C4-2B (cell line): Measurements from ENCODE around the gene SLC25A33.

Source experiments
- H3K27ac ChIP-seq: fragments of 450-650 bp; 2 replicates; pipeline ENCODE4 v1.5.1; 2017
- ZFX ChIP-seq: fragments of 450-650 bp; IDR thresholded peaks from 2 replicates; pipeline ENCODE4 v1.6.1; 2017
- TF ChIP-seq, protein P1 (sequence below): fragments of 450-650 bp; conservative IDR thresholded peaks from 2 replicates; pipeline ENCODE4 v1.5.1; 2017; ENCODE audit warnings: mild to moderate bottlenecking

The SLC25A33 gene

DNA sequence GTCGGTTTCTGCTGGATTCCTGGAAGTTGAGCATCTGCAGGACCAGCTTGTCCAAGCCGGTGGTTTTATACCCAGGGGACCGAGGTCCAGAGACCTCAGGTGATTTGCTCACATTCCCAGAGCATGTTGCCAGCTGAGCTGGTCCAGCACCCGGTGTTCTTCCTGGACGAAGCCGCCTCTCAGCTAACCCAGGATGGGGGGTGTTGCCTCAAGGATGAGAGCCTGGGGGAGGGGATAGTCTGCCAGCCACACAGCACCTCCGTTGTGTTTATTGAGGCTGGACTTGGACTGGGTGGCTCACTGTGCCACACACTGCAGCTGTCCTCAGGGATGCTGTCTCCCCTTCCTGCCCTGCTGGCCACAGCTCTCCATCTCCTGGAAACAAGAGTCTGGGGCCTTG, 50.9 kb downstream of the SLC25A33 start:
- TF ChIP-seq, protein P1, sequence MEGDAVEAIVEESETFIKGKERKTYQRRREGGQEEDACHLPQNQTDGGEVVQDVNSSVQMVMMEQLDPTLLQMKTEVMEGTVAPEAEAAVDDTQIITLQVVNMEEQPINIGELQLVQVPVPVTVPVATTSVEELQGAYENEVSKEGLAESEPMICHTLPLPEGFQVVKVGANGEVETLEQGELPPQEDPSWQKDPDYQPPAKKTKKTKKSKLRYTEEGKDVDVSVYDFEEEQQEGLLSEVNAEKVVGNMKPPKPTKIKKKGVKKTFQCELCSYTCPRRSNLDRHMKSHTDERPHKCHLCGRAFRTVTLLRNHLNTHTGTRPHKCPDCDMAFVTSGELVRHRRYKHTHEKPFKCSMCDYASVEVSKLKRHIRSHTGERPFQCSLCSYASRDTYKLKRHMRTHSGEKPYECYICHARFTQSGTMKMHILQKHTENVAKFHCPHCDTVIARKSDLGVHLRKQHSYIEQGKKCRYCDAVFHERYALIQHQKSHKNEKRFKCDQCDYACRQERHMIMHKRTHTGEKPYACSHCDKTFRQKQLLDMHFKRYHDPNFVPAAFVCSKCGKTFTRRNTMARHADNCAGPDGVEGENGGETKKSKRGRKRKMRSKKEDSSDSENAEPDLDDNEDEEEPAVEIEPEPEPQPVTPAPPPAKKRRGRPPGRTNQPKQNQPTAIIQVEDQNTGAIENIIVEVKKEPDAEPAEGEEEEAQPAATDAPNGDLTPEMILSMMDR = no peak
- no peak for TF ChIP-seq ZFX

DNA sequence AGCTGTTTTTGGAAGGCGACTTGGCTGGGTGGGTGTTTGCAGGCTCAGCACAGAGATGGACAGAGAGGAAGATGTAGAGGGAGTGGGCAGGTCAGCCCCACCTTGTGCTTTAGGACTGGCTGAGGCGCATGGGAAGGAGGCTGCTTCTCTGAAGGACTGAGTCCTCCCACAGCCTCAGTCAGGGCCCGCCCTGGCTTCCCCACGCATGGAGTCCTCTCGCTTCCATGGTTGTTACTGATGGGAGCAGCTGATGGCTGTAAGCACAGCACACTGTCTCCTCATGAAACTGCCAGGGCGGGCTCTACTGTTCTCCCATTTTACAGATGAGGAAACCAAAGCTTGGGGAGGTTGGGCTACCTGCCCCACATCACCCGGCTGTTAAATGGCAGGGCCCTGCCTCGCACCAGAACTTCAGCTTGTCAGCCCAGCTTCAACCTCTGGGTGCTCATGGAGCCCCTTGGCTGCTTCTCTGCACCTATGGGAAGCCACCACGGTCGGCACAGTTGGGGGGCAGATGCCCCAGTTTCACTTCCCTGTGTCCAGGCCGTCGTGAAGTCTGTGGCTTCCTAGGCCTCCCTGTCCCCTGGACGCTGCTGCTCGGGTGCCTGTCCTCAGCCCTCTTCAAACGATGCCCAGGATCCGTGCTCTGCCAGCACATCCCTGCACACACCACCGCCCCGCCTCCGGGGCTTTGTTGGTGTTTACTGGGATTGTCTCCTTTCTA, 51.8 kb downstream of the SLC25A33 start:
- TF ChIP-seq ZFX = no peak
- TF ChIP-seq, protein P1 = no peak

More for the DNA sequence above, 50.9 kb downstream of the SLC25A33 start:
- H3K27ac ChIP-seq = peak overlapping the region; percentile 87

GRCh38 chr1:9591669-9592509, 52.6 kb downstream of the SLC25A33 start:
- TF ChIP-seq ZFX = no peak
- TF ChIP-seq, protein P1 = no peak
- H3K27ac ChIP-seq = no peak overlapping the region

More for the DNA sequence above, 51.8 kb downstream of the SLC25A33 start:
- no peak overlapping the region for H3K27ac ChIP-seq

- H3K27ac ChIP-seq = no peak overlapping the region
- TF ChIP-seq ZFX = no peak
- TF ChIP-seq, protein P1 = no peak
Measured at GRCh38 chr1:9592510-9593075, 53.3 kb downstream of the SLC25A33 start.

DNA sequence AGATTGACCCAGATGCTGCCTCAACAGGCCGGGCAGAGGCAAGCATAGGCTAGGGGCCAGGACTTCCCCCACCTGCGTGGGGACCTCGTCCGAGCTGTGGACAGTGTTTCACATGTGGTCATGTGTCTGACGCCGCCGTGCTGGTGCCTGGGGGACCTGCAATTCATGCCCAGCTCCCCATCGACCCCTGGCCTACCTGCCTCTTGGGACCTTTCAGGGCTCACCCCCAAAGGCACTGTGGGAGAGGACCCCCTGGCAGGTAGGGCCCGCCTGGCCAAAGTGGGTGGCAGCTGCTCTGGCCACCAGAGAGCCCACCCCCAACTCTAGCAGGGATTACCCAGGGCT, 53.9 kb downstream of the SLC25A33 start:
- peak overlapping the region; percentile 2; the same call in 1 of the 2 replicates for H3K27ac ChIP-seq
- TF ChIP-seq, protein P1 = no peak
- TF ChIP-seq ZFX = no peak

DNA sequence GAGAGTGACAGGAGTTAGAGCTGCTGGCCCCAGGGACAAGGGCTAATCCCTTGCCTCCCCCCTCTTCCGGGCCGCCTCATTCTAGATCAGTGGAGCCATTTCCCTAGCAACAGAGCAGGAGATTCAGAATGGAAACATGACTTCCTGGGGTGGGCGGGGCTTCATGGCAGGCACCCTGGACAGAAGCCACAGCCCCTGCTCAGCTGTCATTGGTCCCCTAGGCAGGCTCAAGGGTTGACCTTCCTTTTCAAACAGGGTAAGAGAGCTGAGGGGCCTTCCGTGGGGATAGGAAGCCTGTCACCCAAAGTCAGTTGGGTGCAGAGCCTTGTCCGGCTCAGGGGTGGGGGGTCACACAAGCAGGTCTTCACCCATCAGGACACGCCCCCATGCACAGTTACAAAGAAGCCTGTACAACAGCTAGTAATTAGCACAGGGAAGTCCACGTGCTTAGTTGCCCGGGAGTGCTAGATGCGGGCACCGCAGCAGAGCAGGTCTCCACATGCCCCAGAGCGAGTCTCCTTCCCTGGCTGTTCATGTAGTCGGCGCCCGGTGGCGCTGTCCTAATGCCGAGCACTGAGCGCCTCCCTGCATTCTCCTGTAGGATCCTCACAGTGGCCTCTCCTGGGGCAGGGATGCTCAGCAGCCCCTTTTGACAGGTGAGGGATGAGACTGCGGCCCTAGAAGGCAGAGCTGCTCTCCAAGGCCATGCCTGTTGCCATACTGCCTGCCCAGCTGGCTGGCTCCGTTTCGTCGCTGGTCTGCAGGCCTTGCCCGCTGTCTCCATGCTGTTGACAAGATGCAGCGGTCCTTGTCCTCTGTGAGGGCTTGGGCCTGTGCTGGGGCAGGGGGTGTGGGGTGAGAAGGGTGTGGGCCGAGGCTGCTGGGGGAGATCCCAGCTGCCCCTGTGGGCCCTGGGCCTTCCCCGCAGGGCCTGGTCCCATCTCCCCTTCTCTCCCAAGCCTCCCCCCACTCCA, 54.5 kb downstream of the SLC25A33 start:
- H3K27ac ChIP-seq = peak overlapping the region; percentile 2; the same call in 1 of the 2 replicates
- no peak for TF ChIP-seq ZFX
- TF ChIP-seq, protein P1 = no peak
